GM19193 (cell line): ENCODE measurements around the gene CTBS.

Experiments
- POLR2A ChIP-seq: IDR thresholded peaks from 4 replicates; pipeline ENCODE4 v1.6.1; 2011; ENCODE audit not compliant: insufficient read depth, insufficient read length; ENCODE audit errors: extremely low read depth

The CTBS gene, protein sequence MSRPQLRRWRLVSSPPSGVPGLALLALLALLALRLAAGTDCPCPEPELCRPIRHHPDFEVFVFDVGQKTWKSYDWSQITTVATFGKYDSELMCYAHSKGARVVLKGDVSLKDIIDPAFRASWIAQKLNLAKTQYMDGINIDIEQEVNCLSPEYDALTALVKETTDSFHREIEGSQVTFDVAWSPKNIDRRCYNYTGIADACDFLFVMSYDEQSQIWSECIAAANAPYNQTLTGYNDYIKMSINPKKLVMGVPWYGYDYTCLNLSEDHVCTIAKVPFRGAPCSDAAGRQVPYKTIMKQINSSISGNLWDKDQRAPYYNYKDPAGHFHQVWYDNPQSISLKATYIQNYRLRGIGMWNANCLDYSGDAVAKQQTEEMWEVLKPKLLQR

DNA sequence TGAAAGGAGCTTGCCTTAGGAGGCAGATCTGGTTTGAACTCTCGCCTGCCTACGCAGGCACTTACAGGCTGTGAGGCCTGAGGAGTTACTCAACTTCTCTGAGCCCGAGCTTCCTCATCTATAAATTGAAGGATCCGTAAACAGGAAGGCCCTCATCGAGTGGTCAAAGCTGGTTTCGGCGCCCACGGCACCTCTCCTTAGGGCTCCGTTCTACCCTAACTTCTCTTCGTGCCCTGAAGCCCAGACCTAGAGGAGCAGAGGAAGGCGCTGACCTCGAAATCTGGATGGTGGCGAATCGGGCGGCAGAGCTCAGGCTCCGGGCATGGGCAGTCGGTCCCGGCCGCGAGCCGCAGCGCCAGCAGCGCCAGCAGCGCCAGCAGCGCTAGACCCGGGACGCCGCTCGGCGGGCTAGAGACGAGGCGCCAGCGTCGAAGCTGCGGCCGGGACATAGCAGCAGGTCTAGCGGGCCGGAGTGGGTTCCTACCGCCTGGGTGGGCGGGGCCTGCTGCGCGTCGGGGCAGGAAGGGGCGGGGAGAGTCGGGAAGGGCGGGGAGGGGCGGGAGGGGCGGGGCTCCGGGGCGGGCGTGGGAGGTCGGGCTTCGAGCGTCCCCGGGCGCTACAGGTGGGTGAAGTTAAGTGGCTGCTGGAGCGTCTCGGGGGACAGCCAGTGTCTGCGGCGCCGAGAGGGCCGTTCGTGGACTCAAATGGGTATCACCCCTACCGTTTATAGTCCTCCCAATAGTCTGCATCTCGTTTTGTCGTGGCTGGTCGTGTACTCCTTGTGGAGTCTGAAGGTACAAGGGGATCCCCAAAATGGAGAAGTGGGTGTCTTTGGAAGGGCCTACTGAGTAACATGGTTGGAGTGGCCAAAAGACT, at the start of gene CTBS:
Gene CTBS, minus strand, starts transcription at position 474 of the 876 bp plus-strand sequence. Its CDS starts 25 bp downstream, at position 449.
- peak; percentile 97 for TF ChIP-seq POLR2A

DNA sequence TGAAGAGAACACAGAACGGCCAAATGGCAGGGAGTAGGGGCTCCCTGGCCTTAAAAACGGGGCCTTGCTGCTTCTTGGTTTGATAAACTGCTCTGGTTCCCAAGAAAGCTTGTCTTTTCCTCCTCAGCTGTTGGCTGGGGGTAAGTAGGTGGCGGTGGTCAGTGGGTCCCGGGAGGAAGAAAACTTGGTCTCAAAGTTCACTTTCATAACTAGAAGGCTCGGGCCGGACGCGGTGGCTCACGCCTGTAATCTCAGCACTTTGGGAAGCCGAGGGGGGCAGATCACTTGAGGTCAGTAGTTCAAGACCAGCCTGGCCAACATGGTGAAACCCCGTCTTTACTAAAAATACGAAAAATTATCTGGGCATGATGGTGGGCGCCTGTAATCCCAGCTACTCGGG, 47.3 kb upstream of the CTBS start:
- TF ChIP-seq POLR2A, result no peak

DNA sequence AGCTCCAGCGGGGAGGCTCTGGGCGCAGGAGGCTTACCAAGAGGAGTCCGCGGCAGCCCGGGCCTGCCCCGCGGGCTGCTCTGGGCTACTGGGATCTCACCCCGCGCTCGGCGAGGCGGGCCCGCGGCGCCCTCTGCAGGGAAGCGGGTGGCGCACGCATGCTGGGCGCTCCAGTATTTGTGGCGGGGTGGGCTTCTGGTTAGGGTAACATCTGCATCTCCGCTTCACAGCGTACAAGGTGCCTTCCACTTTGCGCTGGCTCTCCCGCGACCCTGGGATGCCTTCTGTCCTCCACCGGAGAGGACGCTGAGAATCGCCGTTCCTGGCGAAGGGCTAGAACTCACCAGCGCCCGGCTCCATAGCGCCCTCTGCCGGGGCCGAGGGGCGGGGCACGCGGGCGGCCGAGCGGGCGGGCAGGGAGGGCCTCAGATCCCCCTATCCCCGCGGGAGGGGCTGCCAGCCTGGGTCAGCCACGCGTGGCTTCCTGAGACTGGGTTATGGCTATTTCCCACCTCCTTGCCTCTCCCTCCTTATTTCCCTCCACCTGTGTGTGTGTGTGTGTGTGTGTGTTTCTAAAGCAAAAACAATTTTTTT, 46.6 kb upstream of the CTBS start:
- no peak for TF ChIP-seq POLR2A

DNA sequence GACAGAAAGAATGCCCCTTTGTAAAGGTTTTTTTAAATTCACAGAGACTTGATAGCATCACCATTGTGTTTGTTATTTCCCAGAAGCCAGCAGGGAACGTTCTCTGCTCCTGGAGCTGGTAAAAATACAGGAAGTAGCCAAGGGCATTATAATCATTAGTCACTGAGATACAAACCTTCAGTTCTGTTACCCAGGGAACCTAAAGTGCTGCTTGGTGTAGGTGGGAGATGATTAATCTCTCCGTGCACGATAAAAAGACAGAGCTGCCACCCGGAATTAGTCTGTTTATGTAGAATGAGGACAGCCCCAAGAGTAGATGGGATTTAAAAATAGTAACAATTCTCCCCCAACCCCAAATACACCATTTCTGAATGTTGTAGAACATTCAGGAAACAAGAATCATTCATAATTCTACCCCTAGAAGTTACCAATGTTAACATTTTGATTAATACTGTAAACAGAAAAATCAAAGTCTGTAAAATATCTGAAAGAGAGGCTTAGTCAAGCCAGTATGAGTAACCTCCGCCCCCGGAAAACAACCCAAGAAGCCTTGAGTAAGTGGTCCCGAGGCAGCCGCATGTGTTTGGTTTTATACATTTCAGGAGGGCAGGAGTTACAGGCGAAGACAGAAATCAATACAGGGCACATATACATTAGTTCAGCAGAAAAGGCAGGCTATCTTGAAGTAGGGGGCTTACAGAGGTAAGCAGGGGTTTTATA, 45.3 kb upstream of the CTBS start:
- TF ChIP-seq POLR2A, result no peak

DNA sequence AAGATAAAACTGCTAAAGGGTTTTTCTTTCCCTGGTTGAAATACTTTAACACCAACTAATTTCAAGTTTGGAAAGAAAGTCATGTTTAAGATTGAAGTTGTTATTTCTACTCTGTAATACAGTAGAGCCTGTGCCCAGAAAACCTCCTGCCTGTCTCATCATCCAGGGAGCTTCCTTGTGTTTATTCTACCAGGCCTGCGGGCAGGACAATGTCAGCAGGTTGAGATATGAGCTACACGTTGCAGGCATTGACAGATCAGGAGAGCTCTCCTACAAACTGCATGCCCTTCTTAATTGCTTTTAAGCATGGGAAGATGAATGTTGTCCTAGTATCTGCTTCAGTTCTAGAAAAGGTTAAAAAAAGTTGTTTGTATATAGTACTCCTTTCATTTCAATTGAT, 43.1 kb upstream of the CTBS start:
- no peak for TF ChIP-seq POLR2A

DNA sequence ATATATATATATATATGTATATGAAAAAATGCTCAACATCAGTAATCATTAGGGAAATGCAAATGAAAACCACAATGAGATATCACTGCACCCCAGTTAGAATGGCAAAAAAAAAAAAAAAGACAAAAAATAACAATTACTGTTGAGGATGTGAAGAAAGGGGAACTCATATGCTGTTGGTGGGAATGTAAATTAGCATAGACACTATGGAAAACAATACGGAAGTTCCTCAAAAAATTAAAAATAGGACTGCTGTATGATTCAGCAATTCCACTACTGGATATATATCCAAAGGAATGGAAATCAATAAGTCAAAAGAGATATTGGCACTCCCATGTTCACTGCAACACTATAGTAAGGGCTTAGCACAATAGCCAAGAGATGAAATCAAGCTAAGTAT, 41.5 kb upstream of the CTBS start:
- TF ChIP-seq POLR2A, result no peak

DNA sequence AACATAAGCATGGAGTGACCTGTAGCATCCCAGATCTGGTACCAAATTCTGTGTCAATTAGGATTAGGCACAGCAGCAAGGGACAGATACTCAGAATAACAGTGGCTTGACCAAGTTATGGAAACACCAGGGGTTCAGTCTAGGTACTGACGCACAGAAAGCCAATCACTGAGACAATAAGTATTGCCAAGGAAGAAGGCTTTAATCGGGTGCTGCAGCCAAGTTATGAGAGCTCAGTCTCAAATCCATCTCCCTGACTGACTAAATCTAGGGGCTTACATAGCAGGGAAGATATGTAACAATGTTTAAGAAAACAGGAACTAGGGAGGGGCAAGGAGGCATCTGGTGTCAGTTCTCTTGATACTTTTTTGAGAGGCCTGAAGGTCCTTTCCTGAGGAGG, 39.6 kb upstream of the CTBS start:
- TF ChIP-seq POLR2A, result no peak

DNA sequence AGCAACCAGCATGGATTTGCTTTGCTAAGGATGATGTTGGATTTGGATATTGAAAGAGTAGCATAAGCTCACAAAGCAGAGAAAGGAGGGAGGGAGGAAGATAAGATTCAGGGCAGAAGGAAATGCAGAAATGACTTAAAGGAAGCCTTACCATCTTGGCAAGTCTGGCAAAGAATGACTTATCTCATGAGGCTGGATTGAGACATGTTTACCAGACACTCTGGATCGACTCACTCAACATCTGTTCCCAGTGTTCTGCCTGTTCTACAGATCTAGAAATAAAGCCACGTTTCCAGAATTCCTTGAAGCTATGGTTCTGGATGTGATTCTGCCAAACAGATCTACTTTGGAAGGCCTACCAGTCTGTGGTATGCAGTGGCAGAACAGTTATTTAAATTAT, 38.8 kb upstream of the CTBS start:
- no peak for TF ChIP-seq POLR2A

DNA sequence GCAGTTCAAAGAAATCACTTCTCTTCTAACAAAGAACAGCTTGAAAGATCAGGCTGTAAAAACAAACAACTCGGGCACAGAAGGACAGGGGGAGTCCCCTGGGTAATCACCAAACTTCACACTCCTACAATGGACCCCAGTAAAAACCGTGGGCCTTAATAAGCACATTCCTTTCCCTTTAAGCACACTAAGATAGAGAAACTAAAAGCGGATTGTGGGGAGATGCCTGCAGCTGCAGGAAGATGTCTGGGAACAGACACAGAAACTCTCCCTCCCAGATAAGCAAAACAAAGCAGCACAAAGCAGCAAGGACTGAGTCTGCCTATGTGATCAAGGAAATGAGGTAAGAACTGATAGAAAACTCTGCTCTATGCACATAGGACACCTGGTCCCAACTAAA, 37.6 kb upstream of the CTBS start:
- no peak for TF ChIP-seq POLR2A

DNA sequence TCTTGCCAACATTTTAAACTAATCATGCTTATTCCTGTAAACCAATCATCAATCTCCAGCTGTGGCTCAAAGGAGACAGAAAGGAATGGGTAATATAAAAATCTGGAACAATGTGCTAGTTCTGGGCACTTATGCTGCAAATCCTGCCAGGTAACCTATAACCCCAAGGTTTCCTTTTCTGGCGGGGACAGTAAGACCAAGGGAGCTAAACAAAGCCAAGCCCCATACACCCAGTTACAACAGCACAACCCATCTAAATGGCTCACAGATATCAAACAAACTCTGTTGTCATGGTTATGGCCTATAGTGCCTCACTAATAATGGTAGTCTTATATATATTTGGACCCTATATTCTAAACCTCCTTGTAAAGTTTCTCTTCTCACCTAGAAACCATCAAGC, 36.9 kb upstream of the CTBS start:
- TF ChIP-seq POLR2A, result no peak

DNA sequence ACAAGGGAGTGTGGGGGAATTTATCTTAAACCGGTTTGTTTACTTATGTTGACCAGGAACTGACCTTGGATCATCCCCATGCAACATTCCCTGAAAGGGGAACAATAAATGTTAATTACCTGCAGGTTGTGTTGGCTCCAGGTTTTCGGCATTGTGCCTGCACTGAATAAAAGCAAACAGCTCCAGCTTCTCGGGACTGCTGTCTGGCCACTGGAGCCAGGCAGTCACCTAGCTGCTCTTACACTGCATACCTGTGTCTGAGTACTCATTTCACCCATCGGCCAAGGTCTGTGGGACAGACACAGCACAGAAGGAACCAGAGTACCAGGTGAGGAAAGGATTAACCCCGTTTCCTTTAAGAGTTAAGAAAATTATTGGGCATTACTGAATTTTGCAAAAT, 32.7 kb upstream of the CTBS start:
- TF ChIP-seq POLR2A, result no peak

DNA sequence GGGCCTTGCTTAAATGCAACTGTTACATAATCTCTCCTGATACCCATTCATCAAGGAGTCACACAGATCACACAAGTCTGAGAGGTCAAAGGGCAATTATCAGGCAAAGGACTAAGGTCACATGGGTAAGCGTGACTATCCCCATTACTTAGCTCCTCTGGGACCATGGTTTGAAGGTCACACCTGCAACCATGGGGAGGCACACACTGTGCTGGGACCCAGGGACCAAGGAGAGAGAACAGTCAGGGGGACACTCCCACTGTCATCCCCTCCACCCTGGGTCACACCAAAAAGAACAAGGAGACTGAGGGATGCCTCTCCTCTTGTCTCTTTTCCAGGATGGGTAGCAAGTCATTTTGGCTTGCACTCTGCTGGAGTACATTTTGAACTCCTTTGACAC, 30.9 kb upstream of the CTBS start:
- no peak for TF ChIP-seq POLR2A

DNA sequence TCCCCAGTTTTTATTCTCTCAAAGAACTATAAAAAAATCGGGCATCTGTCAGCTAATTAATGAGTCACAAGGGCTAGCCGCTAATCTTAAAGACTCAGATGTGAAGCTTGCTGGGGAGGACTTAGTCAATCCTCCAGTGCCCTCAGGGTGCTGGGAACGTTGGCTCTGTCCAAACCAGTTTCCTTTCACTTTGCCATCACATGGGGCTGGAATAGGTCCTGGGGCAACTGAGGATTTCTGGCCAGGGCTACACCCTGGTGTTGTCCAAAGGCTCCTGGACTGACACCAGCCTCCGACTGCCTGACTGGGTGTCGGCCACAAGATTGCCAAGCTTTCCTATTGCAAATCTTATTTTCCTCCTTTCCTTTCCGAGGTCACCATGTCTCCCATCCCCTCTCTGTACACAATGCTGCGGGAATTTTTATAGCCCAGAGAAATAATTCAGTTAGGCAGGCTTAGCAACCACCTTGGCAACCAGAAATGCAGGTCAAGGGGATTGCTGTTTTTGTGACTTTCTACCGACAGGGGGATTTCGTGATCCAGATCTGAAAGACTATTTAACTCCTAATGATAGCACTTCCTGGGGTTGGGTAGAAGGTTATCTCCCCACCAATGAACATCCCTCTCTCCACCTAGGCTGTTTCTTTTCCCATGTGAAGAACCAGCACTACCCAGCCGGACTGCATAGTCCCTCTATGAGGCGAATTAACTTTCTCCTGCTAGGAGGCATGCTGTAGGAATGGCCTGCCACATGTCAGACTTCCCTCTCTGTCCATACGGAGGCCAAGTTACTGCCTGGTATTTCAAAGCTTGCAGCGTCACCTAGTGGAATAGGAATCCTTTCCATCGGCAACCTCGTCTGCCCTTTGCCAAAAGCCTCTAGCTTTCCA, 29.9 kb upstream of the CTBS start:
- TF ChIP-seq POLR2A, result no peak

DNA sequence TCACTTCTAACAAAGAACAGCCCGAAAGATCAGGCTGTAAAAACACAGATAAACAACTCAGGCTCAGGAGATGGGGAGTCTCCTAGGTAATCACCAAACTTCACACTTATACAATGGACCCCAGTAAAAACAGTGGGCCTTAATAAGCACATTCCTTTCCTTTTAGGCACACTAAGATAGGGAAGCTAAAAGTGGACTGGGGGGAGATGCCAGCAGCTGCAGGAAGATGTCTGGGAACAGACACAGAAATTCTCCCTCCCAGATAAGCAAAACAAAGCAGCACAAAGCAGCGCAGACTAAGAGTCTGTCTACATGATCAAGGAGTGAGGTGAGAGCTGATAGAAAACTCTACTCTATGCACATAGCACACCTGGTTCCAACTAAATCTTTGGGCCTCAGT, 29.0 kb upstream of the CTBS start:
- no peak for TF ChIP-seq POLR2A
